GM21529 (cell line): ENCODE data around the gene GAB1.

Experiments
- ATAC-seq: cut with Tn5 transposase; IDR thresholded peaks from one replicate; pipeline ENCODE4 v1.9.1; 2021; ENCODE audit not compliant: unreplicated experiment

The GAB1 gene

DNA sequence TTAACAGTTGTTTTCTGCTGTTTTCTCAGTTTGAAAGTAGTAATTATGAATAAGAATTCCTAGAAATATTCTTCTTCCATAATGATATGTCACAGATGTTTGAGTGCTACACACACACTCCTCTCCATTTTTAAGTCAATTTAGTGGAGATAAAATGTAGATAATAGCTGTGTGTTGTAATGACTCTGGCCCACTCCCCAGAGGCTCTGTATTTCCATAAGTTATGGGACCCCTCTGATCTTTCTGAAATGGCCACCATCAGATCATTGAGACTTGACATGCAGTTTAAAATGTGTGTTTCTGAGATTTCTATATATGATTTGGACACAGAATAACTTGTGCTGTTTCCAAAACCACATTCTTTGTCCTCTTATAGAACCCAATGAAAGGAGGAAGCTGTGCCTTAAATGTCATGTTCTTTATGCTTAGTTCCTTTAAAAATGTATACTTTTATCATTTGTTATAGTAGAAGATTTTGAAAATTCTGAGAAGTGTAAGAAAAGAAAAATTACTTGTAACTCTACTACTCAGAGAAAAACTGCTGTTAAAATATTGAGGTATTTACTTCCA lies 46.4 kb downstream of the GAB1 start:
- ATAC-seq = no peak

DNA sequence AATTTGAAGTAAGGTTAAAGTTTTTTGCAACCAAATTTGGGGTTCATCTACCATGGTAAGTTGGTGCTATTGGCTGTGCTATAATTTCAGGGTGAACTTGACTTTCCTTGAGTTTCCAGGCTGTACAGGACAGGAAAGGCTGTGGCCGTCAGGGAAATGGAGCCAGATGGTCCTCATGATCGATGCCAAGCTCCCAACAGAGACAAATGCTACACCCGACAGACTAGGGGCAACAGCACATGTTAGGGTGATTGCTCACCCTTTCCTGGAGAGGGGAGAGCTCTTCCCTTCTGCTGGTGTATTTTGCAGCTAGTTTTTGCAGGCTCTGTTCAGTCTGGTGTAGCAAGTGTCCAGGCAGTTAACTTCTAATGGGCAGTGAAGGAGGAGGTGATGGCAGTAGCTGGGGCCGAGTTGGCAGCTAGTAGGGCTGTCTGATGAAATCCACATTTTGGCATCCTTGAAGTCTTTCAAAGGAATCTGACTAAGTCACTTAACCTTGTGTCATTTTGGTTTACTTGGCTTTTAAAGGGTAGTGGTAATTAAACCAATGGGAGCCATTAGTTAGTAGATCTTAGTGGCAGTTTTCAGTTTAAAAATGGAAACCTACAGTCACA lies 47.8 kb downstream of the GAB1 start:
- no peak for ATAC-seq

DNA sequence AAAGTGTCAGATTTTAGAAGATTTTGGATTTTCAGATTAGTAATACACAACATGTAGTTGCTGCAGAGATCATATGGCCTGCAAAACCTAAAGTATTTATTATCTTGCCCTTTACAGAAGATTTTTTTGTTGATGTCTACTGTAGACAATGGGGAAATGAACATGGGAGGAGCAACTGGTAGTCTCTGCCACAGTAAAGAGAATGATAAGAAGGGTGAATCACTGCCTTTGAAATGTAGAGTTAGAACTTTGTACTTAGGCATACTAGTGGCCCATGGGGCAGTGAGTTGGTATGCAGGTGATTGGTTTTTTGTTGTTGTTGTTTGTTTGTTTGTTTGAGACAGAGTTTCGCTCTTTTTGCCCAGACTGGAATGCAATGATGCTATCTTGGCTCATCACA lies 50.1 kb downstream of the GAB1 start:
- ATAC-seq = no peak

DNA sequence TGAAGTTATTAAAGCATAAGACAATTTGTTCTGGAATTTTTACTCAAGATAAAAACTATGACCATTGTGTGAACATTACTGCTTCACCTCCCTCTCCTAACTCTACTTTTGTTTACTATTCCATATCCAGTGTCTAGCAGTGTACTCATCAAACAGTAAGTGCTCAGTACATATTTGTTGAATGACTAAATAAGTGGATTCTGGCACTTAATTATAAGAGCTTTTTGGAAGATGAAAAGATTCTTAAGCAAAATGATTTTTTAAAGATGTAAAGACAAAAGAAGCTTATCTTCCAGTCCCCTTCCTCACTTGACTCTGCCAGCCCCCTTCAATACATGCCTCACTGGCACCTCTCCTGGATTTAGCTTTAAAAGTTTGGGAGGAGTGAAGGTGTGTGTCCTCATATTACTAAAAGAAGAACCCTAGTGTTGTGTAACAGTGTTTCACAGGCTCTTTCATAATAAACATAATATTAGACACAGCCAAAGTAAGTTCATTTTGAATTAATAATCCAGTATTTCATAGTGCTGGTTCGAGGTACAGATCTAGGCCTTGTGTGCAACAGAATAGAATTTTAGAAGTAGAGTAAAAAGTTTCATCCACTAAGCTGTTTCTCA lies 53.0 kb downstream of the GAB1 start:
- no peak for ATAC-seq

DNA sequence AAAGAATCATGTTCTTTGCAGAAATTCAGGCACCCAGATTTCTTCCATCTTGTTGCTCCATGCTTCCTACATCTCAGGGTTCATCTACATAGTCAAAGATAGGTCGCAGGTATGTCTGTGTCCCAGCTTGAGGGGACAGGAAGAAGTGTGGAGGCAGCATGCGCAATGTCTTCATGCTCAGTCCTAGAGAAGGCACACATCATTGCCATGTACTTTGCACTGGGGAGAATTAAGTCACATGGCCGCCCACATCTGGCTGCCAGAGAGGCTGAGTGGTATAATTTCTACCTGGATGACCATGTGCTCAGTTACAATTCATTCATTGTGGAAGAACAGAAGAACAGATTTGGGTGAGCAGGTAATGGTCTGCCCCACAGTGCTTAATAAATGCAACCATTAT lies 54.1 kb downstream of the GAB1 start:
- no peak for ATAC-seq

DNA sequence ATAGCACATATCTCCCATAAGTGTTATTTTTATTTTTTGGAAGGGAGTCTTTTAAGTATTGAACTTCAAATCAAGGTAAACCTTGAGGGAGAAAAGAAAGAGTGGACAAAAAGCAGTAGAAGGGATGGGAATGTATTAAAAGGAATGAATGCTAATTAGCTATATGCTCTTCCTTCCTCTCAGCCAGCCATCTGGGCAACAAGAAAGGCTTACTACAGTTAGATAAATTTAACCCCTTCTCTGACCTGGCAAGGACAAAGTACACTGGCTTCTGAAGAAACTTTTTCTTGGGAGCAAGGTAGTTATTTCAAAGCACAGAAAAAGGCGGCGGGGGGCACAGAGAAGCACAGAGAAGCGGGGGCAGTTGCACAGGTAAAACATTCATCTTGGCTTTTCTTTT lies 54.6 kb downstream of the GAB1 start:
- ATAC-seq = no peak

DNA sequence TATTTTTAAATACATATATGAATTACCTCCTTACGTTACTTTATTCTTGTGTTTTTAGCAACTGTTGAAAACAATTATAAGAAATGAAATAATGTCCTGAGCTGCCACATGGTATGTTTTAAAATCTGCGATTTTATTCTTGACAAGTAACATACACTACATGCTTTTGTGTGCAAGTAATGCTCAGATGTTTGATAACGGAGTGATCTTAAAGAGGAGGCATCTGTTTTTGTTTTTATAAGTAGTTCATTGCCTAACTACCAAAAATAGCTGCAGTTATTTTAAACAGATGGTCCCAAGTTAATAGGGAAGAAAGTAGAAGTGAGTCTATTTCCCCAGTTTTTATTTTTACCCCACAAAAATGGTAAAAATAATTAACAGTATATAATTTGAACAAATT lies 55.2 kb downstream of the GAB1 start:
- no peak for ATAC-seq

DNA sequence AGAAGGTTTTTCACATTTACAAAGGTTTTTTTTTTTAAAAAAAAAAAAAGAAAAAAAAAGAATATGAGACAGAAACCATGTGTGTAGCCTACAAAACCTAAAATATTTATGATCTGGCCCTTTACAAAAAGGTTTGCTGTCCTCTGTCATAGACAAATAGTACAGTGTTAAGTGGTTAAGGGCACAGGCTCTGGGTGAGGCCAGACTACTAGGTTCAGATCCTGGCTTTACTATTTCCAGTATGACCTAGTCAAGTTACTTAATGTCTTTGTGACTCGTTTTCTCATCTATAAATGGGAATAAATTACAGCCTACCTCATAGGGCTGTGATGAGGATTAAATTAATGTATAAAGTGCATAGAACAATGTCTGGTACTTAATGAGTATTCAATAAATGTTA lies 56.5 kb downstream of the GAB1 start:
- no peak for ATAC-seq

DNA sequence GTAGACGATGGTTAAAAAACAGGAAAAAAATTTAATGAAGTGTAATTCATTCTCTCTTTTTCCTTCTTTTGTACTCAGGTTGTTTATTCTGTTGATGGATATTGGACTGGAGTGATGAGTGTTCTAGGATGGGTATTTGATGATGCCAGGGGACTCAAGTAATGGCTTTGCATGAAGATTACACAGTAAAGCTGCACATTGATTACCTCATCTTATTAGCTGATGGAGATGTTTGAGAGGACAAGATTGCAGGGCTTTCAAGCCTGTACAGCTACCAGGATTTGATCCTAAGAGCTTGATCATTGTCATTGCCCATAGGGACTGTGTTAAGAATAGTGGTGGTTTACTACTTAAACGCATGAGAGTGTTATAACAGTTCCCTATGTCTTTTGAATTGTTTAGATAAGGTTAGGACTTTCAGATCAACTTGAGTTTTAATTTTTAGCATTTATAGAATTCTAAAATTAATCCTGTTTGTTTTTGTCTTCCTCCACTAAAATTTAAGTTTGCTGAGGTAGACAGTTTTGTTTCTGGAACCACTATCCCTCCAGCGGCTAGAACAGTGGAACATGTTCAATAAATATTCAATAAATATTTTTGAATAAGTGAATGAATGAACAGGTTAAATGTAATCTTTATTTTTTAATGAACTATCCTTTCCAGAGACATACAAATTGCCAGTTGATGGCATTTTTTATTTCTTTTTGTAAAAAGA lies 58.2 kb downstream of the GAB1 start:
- no peak for ATAC-seq

DNA sequence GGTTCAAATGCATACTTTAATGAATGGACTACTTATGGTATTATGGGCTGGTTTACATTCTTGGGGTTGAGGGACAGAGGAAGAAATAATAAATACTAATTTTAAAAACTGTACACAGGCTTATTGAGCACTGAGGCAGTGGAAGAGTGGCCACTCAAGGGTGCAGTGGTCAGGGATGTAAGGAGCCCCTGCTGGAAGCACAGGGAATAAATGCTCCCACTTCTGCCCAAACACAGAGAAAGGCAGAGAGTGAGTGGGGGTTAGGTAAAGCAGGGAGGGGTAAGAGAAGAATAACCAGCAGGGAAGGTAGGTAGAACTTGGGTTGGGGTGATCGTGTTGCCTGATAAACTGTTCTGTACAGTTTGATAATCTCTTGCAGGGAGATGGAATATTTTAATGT lies 60.0 kb downstream of the GAB1 start:
- no peak for ATAC-seq

DNA sequence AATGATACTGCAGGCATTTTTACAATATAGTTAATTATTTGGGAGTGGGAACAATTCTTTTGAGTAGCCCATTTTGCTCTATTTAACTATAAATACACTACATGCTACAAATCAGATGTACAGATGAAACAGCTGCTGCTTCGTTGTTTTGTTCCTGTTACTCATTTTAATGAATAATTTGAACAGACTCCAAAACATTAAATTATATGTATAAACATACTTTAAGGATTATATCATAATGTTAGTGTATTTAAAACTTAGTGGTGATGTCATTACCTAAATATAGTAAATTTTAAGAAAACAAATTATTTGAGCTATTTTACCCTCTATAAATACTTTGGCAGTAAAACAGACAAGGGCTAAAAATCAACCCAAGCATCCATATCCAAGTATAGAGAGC lies 60.7 kb downstream of the GAB1 start:
- no peak for ATAC-seq

DNA sequence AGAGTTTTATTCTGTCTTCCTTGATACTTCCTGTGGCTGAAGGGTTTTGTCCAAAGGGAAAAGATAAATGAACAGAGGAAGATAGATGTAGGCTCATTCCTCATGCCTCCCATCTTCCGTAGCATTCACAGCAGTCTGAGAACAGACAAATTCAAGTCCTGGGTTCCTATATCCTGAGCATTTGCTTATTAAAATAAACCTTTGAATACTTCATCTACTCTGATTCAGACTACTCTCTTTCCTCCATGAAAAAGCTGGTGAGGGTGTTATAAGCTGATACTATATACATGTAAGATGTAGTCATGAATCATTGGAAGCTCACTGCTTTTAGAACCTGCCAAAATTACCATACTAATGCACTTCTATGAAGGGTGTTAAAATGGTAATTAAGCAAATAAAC lies 61.2 kb downstream of the GAB1 start:
- ATAC-seq = no peak

DNA sequence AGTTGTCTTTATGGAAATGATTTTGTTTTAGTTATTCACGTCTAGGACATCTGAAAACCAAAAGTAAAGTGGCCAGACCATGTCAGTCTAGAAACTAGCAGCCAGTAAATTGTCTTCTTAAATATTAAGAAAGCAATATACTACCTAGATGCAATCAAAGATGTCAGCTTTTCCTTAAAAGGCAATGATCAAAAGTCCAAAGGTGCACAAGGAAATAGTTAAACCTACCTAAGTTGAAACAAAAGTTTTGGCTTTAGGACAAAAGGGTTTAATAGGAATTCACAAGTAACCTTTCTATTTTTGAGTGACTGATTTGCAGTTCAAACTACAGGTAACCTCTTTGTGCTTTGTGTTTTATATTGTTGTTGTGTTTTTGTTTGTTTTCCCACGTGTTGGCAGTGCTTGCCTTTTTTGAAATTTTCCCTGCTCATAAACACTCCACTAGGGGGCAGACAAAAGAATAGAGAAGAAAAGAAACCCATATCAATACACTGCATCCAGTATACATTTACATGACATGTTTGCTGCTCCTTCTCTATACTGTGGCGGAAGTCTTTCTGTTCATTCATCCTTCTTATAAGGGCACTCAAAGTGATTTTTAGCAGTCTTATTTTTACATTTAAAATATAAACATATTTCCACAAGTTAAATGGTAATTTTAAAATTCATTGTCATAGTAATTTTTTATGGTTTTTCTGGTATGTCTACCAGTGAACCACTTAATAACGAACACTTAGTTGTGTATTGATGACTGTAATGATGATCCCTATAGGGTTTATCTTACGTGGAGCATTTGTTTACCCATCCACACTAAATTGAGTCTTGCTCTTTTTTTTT lies 62.7 kb downstream of the GAB1 start:
- peak; percentile 54 for ATAC-seq

DNA sequence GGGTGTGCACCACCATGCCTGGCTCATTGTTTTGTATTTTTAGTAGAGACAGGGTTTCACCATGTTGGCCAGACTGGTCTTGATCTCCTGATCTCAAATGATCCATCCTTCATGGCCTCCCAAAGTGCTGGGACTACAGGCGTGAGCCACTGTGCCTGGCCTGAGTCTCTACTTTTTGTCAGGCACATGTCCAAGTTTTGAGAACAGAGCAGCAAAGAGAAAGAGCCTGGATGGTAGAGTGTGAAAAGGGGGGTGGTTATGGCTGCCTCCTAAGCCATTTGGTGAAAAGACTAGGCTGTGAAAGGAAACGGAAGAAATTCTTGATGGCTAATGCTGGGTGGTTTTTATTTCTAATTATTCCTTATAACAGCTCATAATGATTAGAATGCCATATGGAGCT lies 63.4 kb downstream of the GAB1 start:
- ATAC-seq = no peak

DNA sequence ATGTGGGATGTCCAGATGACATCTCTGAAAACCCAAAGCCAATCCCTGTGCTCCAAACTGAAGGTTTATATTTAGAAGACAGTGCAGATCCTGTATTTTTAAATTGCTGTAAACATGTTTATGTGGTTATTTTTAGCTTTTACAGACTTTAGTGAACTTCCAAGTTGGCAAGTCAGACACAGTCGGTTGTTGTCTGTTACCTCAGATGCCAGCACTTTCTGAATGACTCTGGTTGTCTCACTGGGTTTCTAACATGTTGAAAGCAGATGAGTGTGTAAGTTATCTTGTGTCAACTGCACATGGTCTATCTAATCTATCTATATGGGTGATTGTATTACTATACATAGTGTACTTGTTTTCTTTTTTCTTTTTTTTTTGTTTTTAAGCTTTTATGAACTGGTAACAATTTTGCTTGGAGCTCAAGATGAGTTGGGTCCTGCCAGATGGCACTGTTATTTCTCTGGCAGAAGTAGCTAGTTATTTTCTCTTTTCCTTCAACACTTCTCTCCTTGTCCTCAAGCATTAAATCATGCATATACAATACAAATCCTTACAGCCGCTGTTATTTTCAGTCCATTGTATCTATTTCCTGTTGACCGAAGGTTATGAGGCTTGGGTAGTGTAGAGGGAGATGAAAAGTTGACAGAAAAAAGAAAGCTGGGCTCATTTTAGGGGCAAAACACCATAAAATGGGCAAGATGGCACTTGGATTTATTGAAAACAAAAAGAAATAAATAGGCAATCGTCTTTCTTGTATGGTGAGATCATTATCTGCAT lies 66.3 kb downstream of the GAB1 start:
- ATAC-seq = peak; percentile 31

DNA sequence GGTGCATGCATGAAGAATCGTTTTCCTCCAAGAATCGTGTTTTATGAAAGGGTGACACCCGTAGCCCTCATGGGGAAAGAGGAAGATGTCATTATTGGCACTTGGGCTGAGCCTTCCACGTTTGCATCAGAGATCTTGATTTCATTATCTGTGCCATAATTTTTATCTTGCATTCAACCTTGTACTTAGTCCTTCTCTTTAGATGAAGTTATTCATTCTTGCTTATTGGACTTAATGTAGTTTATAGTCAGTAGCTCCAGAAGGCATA lies 66.8 kb downstream of the GAB1 start:
- no peak for ATAC-seq

DNA sequence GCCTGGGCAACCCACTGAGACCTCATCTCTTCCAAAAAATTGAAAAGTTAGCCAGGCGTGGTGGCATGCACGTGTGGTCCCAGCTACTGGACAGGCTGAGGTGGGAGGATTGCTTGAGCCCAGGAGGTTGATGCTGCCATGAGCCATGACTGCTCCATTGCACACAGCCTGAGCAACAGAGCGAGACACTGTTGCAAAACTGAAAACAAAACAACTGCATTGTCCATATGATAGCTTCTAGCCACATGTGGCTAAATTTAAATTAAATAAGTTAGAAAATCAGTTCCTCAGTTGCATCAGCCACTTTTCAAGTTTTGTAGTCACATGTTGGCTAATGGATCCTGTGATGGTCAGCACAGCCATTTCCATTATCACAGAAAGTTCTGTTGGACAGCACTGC lies 67.9 kb downstream of the GAB1 start:
- peak; percentile 96 for ATAC-seq

DNA sequence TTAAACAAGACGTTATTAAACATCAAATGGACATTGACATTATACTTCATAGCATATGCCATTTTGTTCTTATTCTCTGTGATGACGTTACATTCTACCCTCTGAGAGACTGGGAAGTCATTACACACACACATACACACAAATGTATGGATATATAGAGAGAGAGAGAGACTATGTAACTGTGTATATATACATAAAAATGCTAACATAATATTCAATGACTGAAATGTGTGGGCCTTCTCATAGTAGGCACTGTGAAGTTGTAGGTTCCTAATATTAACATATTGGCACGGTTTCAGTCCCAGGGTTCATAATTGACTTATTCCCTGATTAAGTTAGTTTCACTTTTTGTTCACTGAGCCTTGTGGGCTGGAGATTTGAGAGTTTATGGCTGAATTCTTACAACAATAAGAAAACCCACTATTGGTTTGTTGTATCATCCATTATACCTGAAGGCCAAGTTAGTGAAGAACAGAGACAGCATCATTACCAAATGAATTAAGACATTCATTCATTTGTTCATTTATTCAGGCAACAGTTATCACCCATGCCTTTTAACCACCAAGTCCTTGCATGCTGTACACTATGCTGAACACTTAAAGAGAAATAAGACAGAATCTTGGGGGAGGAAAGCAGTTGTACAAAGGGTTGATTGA lies 68.5 kb downstream of the GAB1 start:
- no peak for ATAC-seq

DNA sequence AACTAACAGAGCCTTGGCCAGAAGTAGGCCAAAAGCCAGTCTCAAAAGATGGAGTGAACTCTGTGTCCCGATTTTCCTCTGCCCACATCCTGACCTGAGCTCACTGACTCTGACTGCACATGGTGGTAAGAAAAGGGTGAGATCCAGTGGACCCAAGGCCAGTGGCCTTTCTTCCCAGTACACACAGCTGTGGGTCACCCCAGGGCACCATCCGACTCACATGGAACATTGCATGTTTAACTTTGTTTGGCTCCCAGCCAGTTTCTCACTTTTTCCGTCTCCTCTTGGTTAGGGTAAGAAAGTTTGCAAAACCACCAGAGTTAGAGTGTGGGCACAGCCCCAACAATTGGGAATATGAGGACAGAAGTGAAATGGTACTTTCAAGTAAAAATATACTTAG lies 69.8 kb downstream of the GAB1 start:
- ATAC-seq = no peak

DNA sequence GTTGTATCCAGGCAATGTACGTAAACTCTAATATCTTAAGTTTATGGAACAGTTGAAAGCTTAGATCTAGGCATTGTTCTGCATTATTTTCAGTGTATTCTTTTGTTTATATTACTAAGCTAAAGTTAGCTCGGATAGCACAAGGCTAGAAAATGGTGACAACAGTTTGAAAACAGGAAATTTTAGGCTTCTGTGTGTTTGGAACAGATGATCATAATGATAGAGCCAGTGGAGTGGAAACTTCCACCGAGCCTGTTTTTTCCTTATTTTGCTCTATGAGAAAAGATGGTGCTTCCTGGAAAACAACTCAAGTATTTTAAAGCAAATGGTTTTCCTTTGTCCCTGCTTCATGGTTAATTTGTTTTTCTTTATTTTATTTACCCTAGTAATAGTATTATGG lies 70.8 kb downstream of the GAB1 start:
- no peak for ATAC-seq
